H1 (cell line): Measurements from ENCODE around the gene ADCY1. TPM values are rescaled to one million over a fixed set of nuclear protein-coding genes. Genes with fewer than 3 reads are reported as not detected.

Experiments
- CTCF ChIA-PET: fragments of 300-600 bp; sonication (Branson Sonifier 250); formaldehyde crosslinking; loops from one replicate; lab custom pipeline; 2021; ENCODE audit not compliant: partially characterized antibody; lab: Charles Lee
- POLR2A ChIA-PET: fragments of 300-600 bp; sonication (Branson Sonifier 250); formaldehyde crosslinking; loops from one replicate; lab custom pipeline; 2021; ENCODE audit warnings: inconsistent platforms; ENCODE audit not compliant: partially characterized antibody; lab: Charles Lee
- DNase-seq, 2 experiments: peaks; one replicate each; pipeline versions ENCODE4 v3.0.0 to v3.0.0-alpha.2; 2010 to 2022; ENCODE audit warnings: low spot score in 2 of 2, low read depth in 1 of 2, mixed read lengths in 1 of 2
- FAIRE-seq: peaks from 2 replicates; lab custom pipeline; 2011; peaks lifted over from hg19 to GRCh38; lab: Jason Lieb, UNC
- H2AFZ ChIP-seq: 2 replicates; pipeline ENCODE4 v1.8.1; 2012; ENCODE audit warnings: low read length, inconsistent platforms
- H2AK5ac ChIP-seq: 2 replicates; pipeline ENCODE4 v1.6.1; 2013; ENCODE audit warnings: low read depth, low read length
- H2BK120ac ChIP-seq: replicated peaks from 2 replicates; pipeline ENCODE3; 2013; ENCODE audit warnings: low read depth, low read length, inconsistent platforms
- H2BK12ac ChIP-seq: 2 replicates; pipeline ENCODE4 v1.6.1; 2013; ENCODE audit warnings: low read depth, low read length
- H2BK15ac ChIP-seq: 2 replicates; pipeline ENCODE4 v1.6.1; 2013; ENCODE audit warnings: low read length
- H2BK20ac ChIP-seq: 2 replicates; pipeline ENCODE4 v1.6.1; 2013; ENCODE audit warnings: low read length
- H2BK5ac ChIP-seq: 2 replicates; pipeline ENCODE4 v1.6.1; 2013; ENCODE audit warnings: low read depth, low read length
- H3K14ac ChIP-seq: 2 replicates; pipeline ENCODE4 v1.6.1; 2013; ENCODE audit warnings: inconsistent platforms; ENCODE audit not compliant: insufficient read length
- H3K18ac ChIP-seq: 2 replicates; pipeline ENCODE4 v1.6.1; 2013; ENCODE audit warnings: low read length; ENCODE audit errors: extremely low read depth
- H3K23ac ChIP-seq: 2 replicates; pipeline ENCODE4 v1.6.1; 2013; ENCODE audit warnings: inconsistent platforms; ENCODE audit not compliant: insufficient read length
- H3K23me2 ChIP-seq: 2 replicates; pipeline ENCODE4 v1.6.1; 2013; ENCODE audit warnings: low read depth, low read length
- H3K27ac ChIP-seq: 2 replicates; pipeline ENCODE4 v1.6.1; 2011; ENCODE audit warnings: low read depth, low read length, inconsistent platforms
- H3K27me3 ChIP-seq, 4 experiments: replicated peaks in 1 of 4; 1 replicate in 1 of 4; 2 replicates in 3 of 4; pipeline versions ENCODE4 v1.6.1 to v1.8.1; 2011 to 2013; ENCODE audit warnings: low read length in 3 of 4, mild to moderate bottlenecking in 3 of 4, inconsistent platforms in 2 of 4, mixed read lengths in 2 of 4, moderate library complexity in 1 of 4; ENCODE audit not compliant: control insufficient read depth in 3 of 4, insufficient read depth in 3 of 4; ENCODE audit errors: extremely low read depth in 1 of 4
- H3K36me3 ChIP-seq, 4 experiments: 2 replicates each; pipeline versions ENCODE4 v1.6.1 to v1.8.1; 2011 to 2013; ENCODE audit warnings: mild to moderate bottlenecking in 4 of 4, low read length in 3 of 4, moderate library complexity in 2 of 4, control low read depth in 1 of 4, inconsistent platforms in 1 of 4; ENCODE audit not compliant: insufficient read depth in 4 of 4, control insufficient read depth in 2 of 4
- H3K4ac ChIP-seq: replicated peaks from 2 replicates; pipeline ENCODE3; 2013; ENCODE audit warnings: low read length, low read depth, mixed read lengths, inconsistent platforms; ENCODE audit not compliant: insufficient read length
- H3K4me1 ChIP-seq, 4 experiments: replicated peaks in 1 of 4; 1 replicate in 1 of 4; 2 replicates in 3 of 4; pipeline versions ENCODE4 v1.6.1 to v1.8.1; 2011 to 2013; ENCODE audit warnings: low read length in 3 of 4, inconsistent platforms in 2 of 4, mixed read lengths in 1 of 4; ENCODE audit not compliant: insufficient read depth in 4 of 4, control insufficient read depth in 3 of 4
- H3K4me2 ChIP-seq, 2 experiments: 2 replicates each; pipeline versions ENCODE4 v1.6.1 to v1.8.1; 2011 to 2013; ENCODE audit warnings: low read depth in 2 of 2, low read length in 2 of 2, control low read depth in 1 of 2, inconsistent platforms in 1 of 2, mild to moderate bottlenecking in 1 of 2; ENCODE audit not compliant: insufficient read depth in 1 of 2
- H3K4me3 ChIP-seq, 4 experiments: fragments of 200-600, 300-600 bp in 1 of 4; sonication (generic), shearing (Covaris generic), sonication (Bioruptor Twin) in 1 of 4; 2 replicates each; pipeline versions ENCODE4 v1.5.1 to v1.8.1; 2011 to 2016; ENCODE audit warnings: low read length in 4 of 4, low read depth in 3 of 4, control low read depth in 2 of 4, inconsistent platforms in 2 of 4, mild to moderate bottlenecking in 2 of 4, mixed read lengths in 1 of 4, moderate library complexity in 1 of 4; ENCODE audit not compliant: insufficient read depth in 2 of 4; ENCODE audit errors: extremely low read depth in 1 of 4
- H3K56ac ChIP-seq: replicated peaks from 2 replicates; pipeline ENCODE3; 2013; ENCODE audit warnings: low read depth, mild to moderate bottlenecking, mixed read lengths, low read length, inconsistent platforms; ENCODE audit not compliant: insufficient read length
- H3K79me1 ChIP-seq: 2 replicates; pipeline ENCODE4 v1.6.1; 2013; ENCODE audit warnings: low read depth, low read length, control low read depth
- H3K79me2 ChIP-seq, 2 experiments: 2 replicates each; pipeline versions ENCODE4 v1.6.1 to v1.8.1; 2012 to 2013; ENCODE audit warnings: low read length in 2 of 2, mild to moderate bottlenecking in 2 of 2, inconsistent platforms in 1 of 2; ENCODE audit not compliant: insufficient read depth in 2 of 2, control insufficient read depth in 1 of 2
- H3K9ac ChIP-seq, 4 experiments: replicated peaks in 1 of 4; 1 replicate in 1 of 4; 2 replicates in 3 of 4; pipeline versions ENCODE4 v1.6.1 to v1.8.1; 2011 to 2013; ENCODE audit warnings: low read depth in 3 of 4, low read length in 3 of 4, control low read depth in 2 of 4, mild to moderate bottlenecking in 2 of 4, moderate library complexity in 2 of 4, inconsistent platforms in 1 of 4; ENCODE audit errors: extremely low read depth in 1 of 4
- H3K9me3 ChIP-seq, 2 experiments: 2 replicates each; pipeline versions ENCODE4 v1.6.1 to v1.8.1; 2012 to 2013; ENCODE audit warnings: mild to moderate bottlenecking in 2 of 2, moderate library complexity in 2 of 2, control low read depth in 1 of 2, inconsistent platforms in 1 of 2, low read depth in 1 of 2, low read length in 1 of 2, mixed read lengths in 1 of 2; ENCODE audit not compliant: insufficient read depth in 2 of 2
- H4K20me1 ChIP-seq, 2 experiments: replicated peaks in 1 of 2; 2 replicates each; pipeline versions ENCODE3 to v1.8.1; 2011 to 2013; ENCODE audit warnings: inconsistent platforms in 2 of 2, low read length in 2 of 2, mild to moderate bottlenecking in 1 of 2; ENCODE audit not compliant: insufficient read depth in 2 of 2, control insufficient read depth in 1 of 2
- H4K5ac ChIP-seq: 2 replicates; pipeline ENCODE4 v1.6.1; 2013; ENCODE audit warnings: low read length, low read depth, mixed read lengths, inconsistent platforms; ENCODE audit not compliant: insufficient read length
- H4K8ac ChIP-seq: 2 replicates; pipeline ENCODE4 v1.8.0; 2013; ENCODE audit warnings: mild to moderate bottlenecking, moderate library complexity, low read length, inconsistent platforms; ENCODE audit not compliant: insufficient read depth; ENCODE audit errors: extremely low read depth
- H4K91ac ChIP-seq: replicated peaks from 2 replicates; pipeline ENCODE3; 2013; ENCODE audit warnings: low read length, mixed read lengths, inconsistent platforms; ENCODE audit not compliant: insufficient read length
- MAX ChIP-seq: IDR thresholded peaks from 2 replicates; pipeline ENCODE4 v1.6.1; 2012; ENCODE audit warnings: inconsistent platforms
- WGBS, 2 experiments: shearing (Covaris generic) in 1 of 2; methylation state at CpG; one replicate each; pipeline versions ENCODE4 v1.1.6 to v1.1.7; 2013 to 2015; ENCODE audit warnings: low lambda C conversion rate in 2 of 2, mixed read lengths in 2 of 2, inconsistent platforms in 1 of 2, low coverage in 1 of 2, missing lambda C conversion rate in 1 of 2; ENCODE audit not compliant: insufficient replicate concordance in 2 of 2, insufficient coverage in 1 of 2, insufficient read length in 1 of 2; ENCODE audit errors: extremely low coverage in 1 of 2, missing lambda C conversion rate in 1 of 2; 5-methylcytosine and 5-hydroxymethylcytosine counted together
- polyA plus RNA-seq, 7 experiments: library from polyadenylated mRNA; depleted of rRNA in 3 of 7; stranded (reverse) in 5 of 7; unstranded in 2 of 7; fragments of >200 nt in 5 of 7; fragments of 200-250 nt in 2 of 7; gene quantifications; 1 replicate in 5 of 7; 2 replicates in 1 of 7; 4 replicates in 1 of 7; pipeline versions ENCODE4 v1.2.1 to v1.2.3, GENCODE V29; 2011 to 2013; ENCODE audit warnings: missing spikeins in 2 of 7, mixed read lengths in 2 of 7
- total RNA-seq: library from RNA; stranded (reverse); fragmentation: NEBNext Ultra II Directional; extraction: Animal tissue kit (Norgen Biotek cat#: 25700); gene quantifications from 2 replicates; pipeline ENCODE4 v1.2.1, GENCODE V29; 2021

The ADCY1 gene
- total and polyA plus RNA-seq, 2 of the 8 experiments (the other 6 are each of a cell fraction or from before 2014, with no cell fraction given), result 7.9 to 26.9 TPM

- Histone ChIP-seq H3K9me3 (no peaks in the 10 kb centered on the region), H4K20me1 (peaks cover 0 to 2% of the 10 kb centered on the region in 2 experiments), H2BK15ac (no peak overlapping the region), H3K4me3 (no peak overlapping the region), H3K9ac (no peak overlapping the region), H3K18ac (no peak overlapping the region), H2AK5ac (no peak overlapping the region), H4K8ac (no peak overlapping the region), H2BK5ac (no peak overlapping the region), H3K4ac (no peak overlapping the region), H3K27ac (no peak overlapping the region), H2BK12ac (no peak overlapping the region), H3K27me3 (no peaks in the 10 kb centered on the region), H3K23me2 (no peaks in the 10 kb centered on the region), H2AFZ (no peak overlapping the region), H4K5ac (no peak overlapping the region), H2BK120ac (no peak overlapping the region), H3K4me1 (no peaks in the 10 kb centered on the region), H3K79me2 (no peaks in the 10 kb centered on the region), H3K23ac (no peak overlapping the region), H3K14ac (no peak overlapping the region), H3K56ac (no peak overlapping the region), H3K79me1 (no peaks in the 10 kb centered on the region), H2BK20ac (no peak overlapping the region), H4K91ac (no peak overlapping the region), H3K4me2 (no peak overlapping the region), H3K36me3 (peaks cover 0 to 8% (median 6%) of the 10 kb centered on the region in 4 experiments; a peak in 5 of 8 replicates)
- no peak for TF ChIP-seq MAX
- WGBS, 2 experiments, result 85% methylated on average over 10 of the region's 10 CpGs; no CpG with 5 or more reads in 1 of the 2 experiments
- ChIA-PET CTCF (no interaction called here), POLR2A (no interaction called here)
- no peak for FAIRE-seq
- DNase-seq, result peak in 1 of 2 experiments; percentile 26
Observed at GRCh38 chr7:45689011-45689796, 115.0 kb downstream of the ADCY1 start.
